Measurements from ENCODE around the gene CCDC3. TPM values are rescaled to one million over a fixed set of nuclear protein-coding genes. Genes with fewer than 3 reads are reported as not detected.

The CCDC3 gene
- total RNA-seq, 1 donor from 2014 or later: 1.1 TPM

DNA sequence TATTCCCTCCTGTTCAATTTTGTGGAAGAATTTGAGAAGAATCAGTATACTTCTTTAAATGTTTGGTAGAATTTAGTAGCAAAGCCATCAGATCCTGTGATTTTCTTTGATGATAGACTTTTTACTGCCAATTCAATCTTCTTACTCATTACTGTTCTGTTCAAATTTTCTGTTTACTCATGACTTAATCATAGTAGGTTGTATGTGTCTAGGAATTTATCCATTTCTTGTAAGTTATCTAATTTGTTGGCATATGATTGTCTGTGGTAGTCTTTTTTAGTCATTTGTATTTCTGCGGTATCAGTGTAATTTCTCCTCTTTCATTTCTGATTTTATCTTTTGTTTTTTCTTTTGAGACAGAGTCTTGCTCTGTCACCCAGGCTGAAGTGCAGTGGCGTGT lies 87.4 kb downstream of the CCDC3 start:
- TF ChIP-seq, protein P1, sequence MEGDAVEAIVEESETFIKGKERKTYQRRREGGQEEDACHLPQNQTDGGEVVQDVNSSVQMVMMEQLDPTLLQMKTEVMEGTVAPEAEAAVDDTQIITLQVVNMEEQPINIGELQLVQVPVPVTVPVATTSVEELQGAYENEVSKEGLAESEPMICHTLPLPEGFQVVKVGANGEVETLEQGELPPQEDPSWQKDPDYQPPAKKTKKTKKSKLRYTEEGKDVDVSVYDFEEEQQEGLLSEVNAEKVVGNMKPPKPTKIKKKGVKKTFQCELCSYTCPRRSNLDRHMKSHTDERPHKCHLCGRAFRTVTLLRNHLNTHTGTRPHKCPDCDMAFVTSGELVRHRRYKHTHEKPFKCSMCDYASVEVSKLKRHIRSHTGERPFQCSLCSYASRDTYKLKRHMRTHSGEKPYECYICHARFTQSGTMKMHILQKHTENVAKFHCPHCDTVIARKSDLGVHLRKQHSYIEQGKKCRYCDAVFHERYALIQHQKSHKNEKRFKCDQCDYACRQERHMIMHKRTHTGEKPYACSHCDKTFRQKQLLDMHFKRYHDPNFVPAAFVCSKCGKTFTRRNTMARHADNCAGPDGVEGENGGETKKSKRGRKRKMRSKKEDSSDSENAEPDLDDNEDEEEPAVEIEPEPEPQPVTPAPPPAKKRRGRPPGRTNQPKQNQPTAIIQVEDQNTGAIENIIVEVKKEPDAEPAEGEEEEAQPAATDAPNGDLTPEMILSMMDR (IDR thresholded peaks at IDR 0.05; ENCODE audit: unreplicated experiment): no peak
- Mint-ChIP-seq H3K27me3 (no peaks in the 10 kb centered on the region), H3K4me3 (ENCODE audit: low read depth) (no peak overlapping the region), H3K36me3 (ENCODE audit: insufficient read depth) (no peaks in the 10 kb centered on the region), H3K27ac (no peak overlapping the region), H3K9me3 (ENCODE audit: low read depth) (peaks cover 11% of the 10 kb centered on the region), H3K4me1 (ENCODE audit: low read depth) (peaks cover 5% of the 10 kb centered on the region)
- DNase-seq (ENCODE audit: low spot score, unreplicated experiment): no peak

DNA sequence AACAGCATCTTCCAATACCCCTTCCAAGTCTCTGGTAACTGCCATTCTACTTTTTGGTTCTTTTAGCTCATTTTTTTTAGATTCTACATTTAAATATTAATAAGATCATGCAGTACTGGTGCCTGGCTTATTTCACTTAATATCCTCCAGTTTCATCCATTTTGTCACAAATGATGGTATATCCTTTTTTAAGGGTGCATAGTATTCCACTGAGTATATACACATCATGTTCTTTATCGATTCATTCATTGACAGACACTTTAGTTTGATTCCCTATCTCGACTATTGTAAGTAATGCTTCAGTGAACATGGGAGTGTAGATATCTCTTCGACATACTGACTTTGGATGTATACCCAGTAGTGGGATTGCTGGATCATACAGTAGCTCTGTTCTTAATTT lies 89.7 kb downstream of the CCDC3 start:
- TF ChIP-seq, protein P1 (IDR thresholded peaks at IDR 0.05; ENCODE audit: unreplicated experiment): no peak
- Mint-ChIP-seq H3K27ac (no peak overlapping the region), H3K27me3 (peaks cover 7% of the 10 kb centered on the region), H3K4me3 (ENCODE audit: low read depth) (no peak overlapping the region), H3K9me3 (ENCODE audit: low read depth) (peaks cover 11% of the 10 kb centered on the region), H3K36me3 (ENCODE audit: insufficient read depth) (no peaks in the 10 kb centered on the region), H3K4me1 (ENCODE audit: low read depth) (peaks cover 5% of the 10 kb centered on the region)
- DNase-seq (ENCODE audit: low spot score, unreplicated experiment): no peak

DNA sequence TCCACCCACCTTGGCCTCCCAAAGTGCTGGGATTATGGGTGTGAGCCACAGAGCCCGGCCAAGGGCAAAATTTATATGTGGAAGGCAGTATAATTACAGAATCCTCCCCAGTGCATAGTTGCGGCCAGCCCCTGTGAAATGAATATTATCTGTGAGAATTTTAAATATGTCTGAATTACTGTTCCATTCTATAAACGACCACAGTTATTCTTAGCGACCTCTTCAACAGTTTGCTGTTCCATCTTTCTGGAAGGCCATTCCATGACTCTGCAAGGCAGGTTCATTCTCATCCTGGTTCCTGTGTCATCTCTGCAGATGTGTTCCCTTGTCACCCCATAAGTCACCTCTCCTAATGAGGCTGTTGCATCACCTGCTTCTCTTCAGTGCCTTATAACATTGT lies 90.7 kb downstream of the CCDC3 start:
- H3K4me1 Mint-ChIP-seq (ENCODE audit: low read depth): peaks cover 5% of the 10 kb centered on the region
- TF ChIP-seq, protein P1 (IDR thresholded peaks at IDR 0.05; ENCODE audit: unreplicated experiment): no peak
- H3K27ac Mint-ChIP-seq: peak overlapping the region; percentile 11
- peaks cover 10% of the 10 kb centered on the region for H3K27me3 Mint-ChIP-seq
- DNase-seq (ENCODE audit: low spot score, unreplicated experiment): no peak
- H3K36me3 Mint-ChIP-seq (ENCODE audit: insufficient read depth): no peaks in the 10 kb centered on the region
- H3K4me3 Mint-ChIP-seq (ENCODE audit: low read depth): no peak overlapping the region
- H3K9me3 Mint-ChIP-seq (ENCODE audit: low read depth): peaks cover 11% of the 10 kb centered on the region

DNA sequence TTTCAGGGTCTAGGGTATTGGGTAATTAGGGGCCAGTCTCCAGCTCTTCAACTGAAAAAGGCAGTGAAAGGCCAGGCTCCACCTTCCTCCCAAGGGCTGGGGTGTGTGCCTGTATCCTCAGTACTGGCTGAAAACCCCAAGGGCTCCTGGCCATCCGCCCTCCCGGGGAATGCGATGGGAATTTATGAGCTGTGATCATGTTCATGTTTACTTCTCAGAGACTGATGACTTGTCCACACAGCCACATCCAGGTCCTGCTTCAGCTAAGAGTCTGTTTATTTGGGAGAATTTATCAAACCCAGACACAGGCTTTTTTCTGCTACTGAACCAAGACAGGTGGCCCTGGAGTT lies 91.7 kb downstream of the CCDC3 start:
- DNase-seq (ENCODE audit: low spot score, unreplicated experiment): no peak
- Mint-ChIP-seq H3K4me1 (ENCODE audit: low read depth) (peaks cover 5% of the 10 kb centered on the region), H3K4me3 (ENCODE audit: low read depth) (no peak overlapping the region), H3K36me3 (ENCODE audit: insufficient read depth) (no peaks in the 10 kb centered on the region), H3K27ac (no peak overlapping the region), H3K27me3 (peaks cover 11% of the 10 kb centered on the region), H3K9me3 (ENCODE audit: low read depth) (peaks cover 11% of the 10 kb centered on the region)
- TF ChIP-seq, protein P1 (IDR thresholded peaks at IDR 0.05; ENCODE audit: unreplicated experiment): no peak

DNA sequence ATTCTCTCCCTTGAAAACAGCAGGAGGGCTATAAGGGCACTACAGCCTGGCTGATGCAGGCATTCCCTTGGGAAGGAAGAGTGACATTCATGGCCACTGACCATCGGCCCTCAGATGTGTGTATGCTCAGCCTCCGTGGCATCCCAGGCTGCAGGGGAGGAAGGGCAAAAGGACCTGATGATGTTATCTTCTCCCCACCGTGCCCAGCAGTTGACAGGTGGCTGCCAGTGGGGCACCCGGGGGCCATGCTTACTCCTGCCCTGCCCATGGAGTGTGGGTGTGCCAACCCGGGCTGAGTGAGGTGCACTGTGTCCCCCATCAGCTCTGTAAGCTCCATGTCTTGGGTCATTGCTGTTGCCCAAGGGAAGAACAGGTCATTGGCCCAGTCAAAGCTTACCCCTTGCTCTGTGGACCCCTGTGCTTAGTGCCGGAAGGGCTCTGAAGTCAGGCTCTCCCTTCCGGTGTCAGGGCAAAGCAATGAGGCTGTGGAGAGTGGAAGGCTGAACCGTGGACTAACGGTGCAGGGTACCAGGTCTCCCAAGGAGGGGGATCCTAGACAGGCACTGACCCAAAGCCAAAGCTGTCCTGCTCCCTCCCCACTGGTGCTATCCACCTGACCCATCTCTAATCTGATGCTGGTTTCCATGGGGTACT lies 92.2 kb downstream of the CCDC3 start:
- peaks cover 5% of the 10 kb centered on the region for H3K4me1 Mint-ChIP-seq (ENCODE audit: low read depth)
- no peak overlapping the region for H3K27ac Mint-ChIP-seq
- no peak for DNase-seq (ENCODE audit: low spot score, unreplicated experiment)
- TF ChIP-seq, protein P1 (IDR thresholded peaks at IDR 0.05; ENCODE audit: unreplicated experiment): no peak
- no peak overlapping the region for H3K4me3 Mint-ChIP-seq (ENCODE audit: low read depth)
- H3K27me3 Mint-ChIP-seq: peaks cover 11% of the 10 kb centered on the region
- H3K9me3 Mint-ChIP-seq (ENCODE audit: low read depth): peaks cover 11% of the 10 kb centered on the region
- H3K36me3 Mint-ChIP-seq (ENCODE audit: insufficient read depth): no peaks in the 10 kb centered on the region
